Body of pancreas (tissue), 4 donors: Measurements from ENCODE around the gene MFSD6. TPM values are rescaled to one million over a fixed set of nuclear protein-coding genes. Genes with fewer than 3 reads are reported as not detected.
"Not testable (repeated sequence)": the region's sequence is repeated elsewhere in the genome, so short reads cannot be mapped to it uniquely, and the experiment has no call there.

Source experiments
- ATAC-seq: fragments of 150-250 bp; one replicate; pipeline ENCODE4 v1.9.1; 2016
- DNase-seq, 4 donors: peaks; one replicate each; pipeline ENCODE4 v3.0.0-alpha.2; 2019
- H3K27ac ChIP-seq, 4 donors: fragments of 200-600 bp; sonication (generic); 1 replicate in 3 of 4; 2 replicates in 1 of 4; pipeline versions ENCODE4 v1.5.1 to v1.6.1; 2016 to 2019; ENCODE audit warnings: mild to moderate bottlenecking in 1 of 4, mixed read lengths in 1 of 4, moderate library complexity in 1 of 4
- H3K27me3 ChIP-seq, 2 donors: fragments of 200-600 bp; sonication (generic); one replicate each; pipeline ENCODE4 v1.6.0; 2016; ENCODE audit warnings: mild to moderate bottlenecking in 1 of 2
- H3K36me3 ChIP-seq, 2 donors: fragments of 200-600 bp; sonication (generic); replicated peaks in 1 of 2; 2 replicates each; pipeline ENCODE4 v1.5.1; 2016; ENCODE audit warnings: low read depth in 2 of 2; ENCODE audit not compliant: insufficient read depth in 1 of 2
- H3K4me1 ChIP-seq: fragments of 200-600 bp; sonication (generic); one replicate; pipeline ENCODE4 v1.6.0; 2016
- H3K4me3 ChIP-seq, 2 donors: fragments of 200-600 bp; sonication (generic); 1 replicate in 1 of 2; 2 replicates in 1 of 2; pipeline ENCODE4 v1.5.1; 2016 to 2019
- H3K9me3 ChIP-seq, 3 donors: fragments of 200-600 bp; sonication (generic); 1 replicate in 2 of 3; 2 replicates in 1 of 3; pipeline ENCODE4 v1.5.1; 2016
- POLR2A ChIP-seq, 3 donors: fragments of 450-650 bp; IDR thresholded peaks; one replicate each; pipeline ENCODE4 v1.6.1; 2016; ENCODE audit warnings: antibody characterized with exemption in 3 of 3, mild to moderate bottlenecking in 2 of 3
- WGBS, 2 donors: methylation state at CpG; one replicate each; pipeline ENCODE4 v1.1.5; 2017; 5-methylcytosine and 5-hydroxymethylcytosine counted together
- intact Hi-C: fragments of 100-400 bp; cut with DNase I; formaldehyde crosslinking; loops from one replicate; pipeline ENCODE4 v1.15.1; 2023
- total RNA-seq, 2 donors: library from RNA; depleted of rRNA; stranded (reverse); fragments of >200 nt; gene quantifications; one replicate each; pipeline ENCODE4 v1.1.0, GENCODE V29; 2016
- TF ChIP-seq, protein P1 (sequence below), 7 experiments: fragments of 450-650 bp in 4 of 7; fragments of 200-600 bp in 3 of 7; sonication (generic) in 3 of 7; IDR thresholded peaks; one replicate each; pipeline ENCODE4 v1.5.1; 2016 to 2019; ENCODE audit warnings: antibody characterized with exemption in 7 of 7

MFSD6 gene
- total RNA-seq, 2 donors from 2014 or later = 38.7 to 46.8 TPM

GRCh38 chr2:190462611-190463010 is 54.5 kb downstream of the MFSD6 start:
- no peak for TF ChIP-seq POLR2A (IDR thresholded peaks at IDR 0.05)
- TF ChIP-seq, protein P1, sequence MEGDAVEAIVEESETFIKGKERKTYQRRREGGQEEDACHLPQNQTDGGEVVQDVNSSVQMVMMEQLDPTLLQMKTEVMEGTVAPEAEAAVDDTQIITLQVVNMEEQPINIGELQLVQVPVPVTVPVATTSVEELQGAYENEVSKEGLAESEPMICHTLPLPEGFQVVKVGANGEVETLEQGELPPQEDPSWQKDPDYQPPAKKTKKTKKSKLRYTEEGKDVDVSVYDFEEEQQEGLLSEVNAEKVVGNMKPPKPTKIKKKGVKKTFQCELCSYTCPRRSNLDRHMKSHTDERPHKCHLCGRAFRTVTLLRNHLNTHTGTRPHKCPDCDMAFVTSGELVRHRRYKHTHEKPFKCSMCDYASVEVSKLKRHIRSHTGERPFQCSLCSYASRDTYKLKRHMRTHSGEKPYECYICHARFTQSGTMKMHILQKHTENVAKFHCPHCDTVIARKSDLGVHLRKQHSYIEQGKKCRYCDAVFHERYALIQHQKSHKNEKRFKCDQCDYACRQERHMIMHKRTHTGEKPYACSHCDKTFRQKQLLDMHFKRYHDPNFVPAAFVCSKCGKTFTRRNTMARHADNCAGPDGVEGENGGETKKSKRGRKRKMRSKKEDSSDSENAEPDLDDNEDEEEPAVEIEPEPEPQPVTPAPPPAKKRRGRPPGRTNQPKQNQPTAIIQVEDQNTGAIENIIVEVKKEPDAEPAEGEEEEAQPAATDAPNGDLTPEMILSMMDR (IDR thresholded peaks at IDR 0.05) = no peak
- Histone ChIP-seq H3K9me3 (no peaks in the 10 kb centered on the region), H3K27me3 (no peaks in the 10 kb centered on the region), H3K4me3 (no peak overlapping the region), H3K36me3 (no peaks in the 10 kb centered on the region), H3K27ac (no peak overlapping the region), H3K4me1 (peaks cover 7% of the 10 kb centered on the region)
- WGBS, 2 donors = 100% methylated on average over 1 of the region's 1 CpG
- intact Hi-C loops = no loop called here
- ATAC-seq (no peak), DNase-seq (no peak)

DNA sequence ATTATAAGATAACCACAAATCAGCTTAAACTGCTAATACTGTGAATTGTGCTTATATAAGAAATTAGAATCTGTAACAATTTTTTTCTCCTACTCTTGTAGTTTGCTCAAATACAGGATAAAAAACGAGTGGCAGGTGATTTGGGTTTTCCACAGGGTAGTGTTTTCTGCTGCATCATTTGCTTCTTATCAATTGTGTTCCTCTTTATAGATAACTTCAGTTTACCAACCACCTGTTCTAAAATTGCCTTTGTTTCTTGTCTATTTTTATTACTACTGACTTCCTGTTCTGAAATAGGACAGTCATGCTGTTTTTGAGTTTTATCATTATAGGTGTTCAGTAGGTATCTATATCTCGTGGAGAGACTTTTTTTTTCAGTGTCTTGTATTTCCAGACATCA is 56.9 kb downstream of the MFSD6 start:
- 38 to 44% methylated on average over 2 of the region's 2 CpGs for WGBS, 2 donors
- ATAC-seq (no peak), DNase-seq (no peak)
- H3K4me1 ChIP-seq = peaks cover 24% of the 10 kb centered on the region
- intact Hi-C loops = no loop called here
- H3K27ac ChIP-seq = no peak overlapping the region
- H3K9me3 ChIP-seq = no peaks in the 10 kb centered on the region
- no peaks in the 10 kb centered on the region for H3K36me3 ChIP-seq
- no peak for TF ChIP-seq POLR2A (IDR thresholded peaks at IDR 0.05)
- TF ChIP-seq, protein P1 (IDR thresholded peaks at IDR 0.05) = no peak
- H3K4me3 ChIP-seq = no peak overlapping the region
- H3K27me3 ChIP-seq = no peaks in the 10 kb centered on the region

GRCh38 chr2:190466819-190467446 is 58.8 kb downstream of the MFSD6 start:
- Histone ChIP-seq H3K4me3 (no peak overlapping the region), H3K4me1 (peaks cover 24% of the 10 kb centered on the region), H3K9me3 (no peaks in the 10 kb centered on the region), H3K36me3 (peaks cover 0 to 4% of the 10 kb centered on the region in 2 donors), H3K27ac (peak overlapping the region in 2 of 4 donors; percentile 15 to 40), H3K27me3 (no peaks in the 10 kb centered on the region)
- intact Hi-C loops = no loop called here
- DNase-seq (no peak), ATAC-seq (no peak)
- TF ChIP-seq POLR2A (IDR thresholded peaks at IDR 0.05) = no peak
- TF ChIP-seq, protein P1 (IDR thresholded peaks at IDR 0.05) = no peak
- WGBS, 2 donors = 83 to 90% methylated on average over 5 of the region's 5 CpGs

- no peak for TF ChIP-seq POLR2A (IDR thresholded peaks at IDR 0.05)
- TF ChIP-seq, protein P1 (IDR thresholded peaks at IDR 0.05) = no peak
- Histone ChIP-seq H3K27me3 (no peaks in the 10 kb centered on the region), H3K9me3 (no peaks in the 10 kb centered on the region), H3K27ac (peak overlapping the region in 2 of 4 donors; percentile 15 to 40), H3K4me3 (no peak overlapping the region), H3K36me3 (peaks cover 0 to 4% of the 10 kb centered on the region in 2 donors), H3K4me1 (peaks cover 24% of the 10 kb centered on the region)
- 74 to 85% methylated on average over 5 of the region's 5 CpGs for WGBS, 2 donors
- ATAC-seq (no peak), DNase-seq (no peak)
- intact Hi-C loops = no loop called here
These were observed 59.5 kb downstream of the MFSD6 start for GRCh38 chr2:190467575-190468083.

- peak overlapping the region in 3 of 4 donors; percentile 15 to 40 (median 39) for H3K27ac ChIP-seq
- intact Hi-C loops = not testable (repeated sequence)
- WGBS, 2 donors = 100% methylated on average over 1 of the region's 1 CpG
These were observed 60.2 kb downstream of the MFSD6 start for GRCh38 chr2:190468354-190468753.

More at GRCh38 chr2:190468354-190468753, 60.2 kb downstream of the MFSD6 start:
- H3K36me3 ChIP-seq, H3K9me3 ChIP-seq, DNase-seq, ATAC-seq, H3K27me3 ChIP-seq, H3K4me3 ChIP-seq: not testable (repeated sequence)
- H3K4me1 ChIP-seq = peaks cover 24% of the 10 kb centered on the region
